Measurements from ENCODE around the gene CACNA2D3. TPM values are rescaled to one million over a fixed set of nuclear protein-coding genes. Genes with fewer than 3 reads are reported as not detected.

CACNA2D3 gene
- total RNA-seq, 1 donor from 2014 or later: 0.17 TPM

DNA sequence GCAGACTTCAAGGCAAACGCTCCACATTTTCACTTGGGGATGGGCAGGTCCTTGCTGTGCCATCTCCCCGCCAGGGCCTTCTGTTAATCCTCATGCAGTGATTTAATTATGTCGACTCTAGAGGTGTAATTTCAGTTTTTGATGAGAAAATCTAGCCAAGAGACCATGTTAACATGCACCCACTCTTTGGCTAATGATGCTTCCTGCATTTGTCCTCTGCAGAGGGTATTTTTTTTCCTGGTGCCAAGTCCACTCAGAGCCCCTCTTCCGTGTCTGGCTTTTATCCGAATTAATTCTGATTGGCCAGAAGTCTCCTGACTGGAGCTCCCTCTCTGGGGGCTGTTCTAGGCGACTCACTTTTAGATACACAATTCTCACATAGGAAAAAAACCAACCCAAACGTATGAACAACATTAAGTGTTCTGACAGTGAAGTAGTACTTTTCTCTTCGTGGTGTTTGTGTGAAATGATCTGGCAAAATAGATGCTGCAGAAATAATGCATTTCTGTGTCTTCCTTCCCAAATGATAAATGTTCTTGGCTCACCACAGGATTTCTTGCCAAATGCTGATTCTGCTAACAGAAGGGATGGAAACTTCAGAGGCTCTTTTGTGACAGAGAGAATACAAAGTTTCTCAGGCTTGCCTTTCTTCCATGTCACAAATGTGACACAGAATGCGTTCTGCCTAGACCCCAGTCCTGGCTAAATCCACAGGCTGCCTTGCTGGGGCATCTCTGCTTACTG, 190.0 kb downstream of the CACNA2D3 start:
- no peak for TF ChIP-seq CTCF (IDR thresholded peaks at IDR 0.05; ENCODE audit: insufficient read depth, low read length, poor library complexity, severe bottlenecking)
- DNase-seq (ENCODE audit: low read depth): no peak
- no peaks in the 10 kb centered on the region for H3K36me3 ChIP-seq (ENCODE audit: control insufficient read depth, insufficient read depth, low read length)
- H3K4me3 ChIP-seq (ENCODE audit: low read depth, low read length): no peak overlapping the region
- H3K27me3 ChIP-seq (ENCODE audit: control insufficient read depth, insufficient read depth, low read length): no peaks in the 10 kb centered on the region

DNA sequence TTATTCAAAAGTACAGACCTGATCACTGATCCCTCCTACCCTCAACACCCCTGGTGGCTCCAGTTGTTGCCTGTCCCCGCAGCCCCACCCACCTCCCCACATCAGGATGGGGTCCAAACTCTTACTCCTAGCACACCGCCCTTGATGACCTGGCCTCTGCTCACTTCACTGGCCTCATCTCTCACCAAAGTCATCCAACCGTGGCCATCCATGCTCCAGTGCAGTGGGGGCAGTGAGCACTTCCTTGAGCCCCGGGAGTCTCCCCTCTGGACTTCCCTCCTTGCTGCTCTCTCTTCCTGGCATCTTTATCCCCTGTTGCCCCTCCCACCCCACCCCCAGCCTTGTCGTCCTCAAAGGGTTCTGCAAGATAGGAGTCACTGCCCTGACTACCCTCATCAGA, 191.1 kb downstream of the CACNA2D3 start:
- no peak overlapping the region for H3K4me3 ChIP-seq (ENCODE audit: low read depth, low read length)
- no peaks in the 10 kb centered on the region for H3K36me3 ChIP-seq (ENCODE audit: control insufficient read depth, insufficient read depth, low read length)
- H3K27me3 ChIP-seq (ENCODE audit: control insufficient read depth, insufficient read depth, low read length): no peaks in the 10 kb centered on the region
- DNase-seq (ENCODE audit: low read depth): no peak
- no peak for TF ChIP-seq CTCF (IDR thresholded peaks at IDR 0.05; ENCODE audit: insufficient read depth, low read length, poor library complexity, severe bottlenecking)

DNA sequence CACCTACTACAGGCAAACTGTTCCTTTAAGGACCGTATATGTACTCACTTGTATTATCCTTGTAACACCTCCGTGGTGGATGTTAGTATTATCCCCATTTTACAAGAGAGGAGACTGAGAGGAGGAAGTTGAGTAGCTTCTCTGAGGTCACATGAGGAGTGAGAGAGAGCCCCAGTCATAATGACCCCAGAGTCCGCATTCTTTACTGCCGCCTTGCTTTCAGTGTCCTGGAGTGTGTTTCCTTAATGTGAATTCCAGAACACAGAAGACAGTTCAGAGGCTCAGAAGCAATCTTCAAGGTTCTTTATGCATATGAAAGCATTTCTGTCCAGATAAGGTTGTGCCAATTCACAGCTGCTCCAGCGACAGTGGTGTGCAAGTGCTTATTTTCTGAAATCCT, 199.2 kb downstream of the CACNA2D3 start:
- no peak for TF ChIP-seq CTCF (IDR thresholded peaks at IDR 0.05; ENCODE audit: insufficient read depth, low read length, poor library complexity, severe bottlenecking)
- H3K36me3 ChIP-seq (ENCODE audit: control insufficient read depth, insufficient read depth, low read length): no peaks in the 10 kb centered on the region
- no peaks in the 10 kb centered on the region for H3K27me3 ChIP-seq (ENCODE audit: control insufficient read depth, insufficient read depth, low read length)
- no peak overlapping the region for H3K4me3 ChIP-seq (ENCODE audit: low read depth, low read length)
- no peak for DNase-seq (ENCODE audit: low read depth)

- no peaks in the 10 kb centered on the region for H3K27me3 ChIP-seq (ENCODE audit: control insufficient read depth, insufficient read depth, low read length)
- no peak overlapping the region for H3K4me3 ChIP-seq (ENCODE audit: low read depth, low read length)
- no peaks in the 10 kb centered on the region for H3K36me3 ChIP-seq (ENCODE audit: control insufficient read depth, insufficient read depth, low read length)
- TF ChIP-seq CTCF (IDR thresholded peaks at IDR 0.05; ENCODE audit: insufficient read depth, low read length, poor library complexity, severe bottlenecking): no peak
- DNase-seq (ENCODE audit: low read depth): no peak
Measured at GRCh38 chr3:54322354-54322753, 200.0 kb downstream of the CACNA2D3 start.

GRCh38 chr3:54324103-54324502, 201.8 kb downstream of the CACNA2D3 start:
- no peaks in the 10 kb centered on the region for H3K27me3 ChIP-seq (ENCODE audit: control insufficient read depth, insufficient read depth, low read length)
- H3K36me3 ChIP-seq (ENCODE audit: control insufficient read depth, insufficient read depth, low read length): no peaks in the 10 kb centered on the region
- no peak for TF ChIP-seq CTCF (IDR thresholded peaks at IDR 0.05; ENCODE audit: insufficient read depth, low read length, poor library complexity, severe bottlenecking)
- no peak for DNase-seq (ENCODE audit: low read depth)
- no peak overlapping the region for H3K4me3 ChIP-seq (ENCODE audit: low read depth, low read length)

DNA sequence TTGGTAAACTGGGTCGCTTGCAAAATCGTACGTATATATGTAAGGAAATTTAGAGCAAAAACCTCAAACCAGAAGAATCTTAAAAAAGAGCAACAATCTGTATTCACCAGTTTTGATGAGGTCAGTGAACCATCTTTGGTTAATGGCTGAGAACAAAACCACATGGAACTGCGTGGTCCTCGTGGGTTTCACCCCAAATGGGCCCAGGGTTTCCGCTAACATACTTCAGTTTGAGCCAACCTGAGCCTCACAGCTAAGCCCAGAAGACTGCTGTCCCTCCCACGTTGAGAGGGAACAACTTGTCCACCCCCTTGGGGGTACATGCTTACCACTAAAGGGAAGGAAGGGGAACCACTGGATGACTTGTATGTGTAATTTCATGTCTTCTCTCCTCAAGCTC, 204.6 kb downstream of the CACNA2D3 start:
- Histone ChIP-seq H3K36me3 (ENCODE audit: control insufficient read depth, insufficient read depth, low read length) (no peaks in the 10 kb centered on the region), H3K4me3 (ENCODE audit: low read depth, low read length) (no peak overlapping the region), H3K27me3 (ENCODE audit: control insufficient read depth, insufficient read depth, low read length) (no peaks in the 10 kb centered on the region)
- TF ChIP-seq CTCF (IDR thresholded peaks at IDR 0.05; ENCODE audit: insufficient read depth, low read length, poor library complexity, severe bottlenecking): no peak
- no peak for DNase-seq (ENCODE audit: low read depth)
